HG03280 (cell line): Measurements from ENCODE around the gene EPAS1.

ENCODE experiments used
- ATAC-seq: cut with Tn5 transposase; IDR thresholded peaks from one replicate; pipeline ENCODE4 v1.9.1; 2021; ENCODE audit warnings: mild to moderate bottlenecking, moderate library complexity; ENCODE audit not compliant: unreplicated experiment

The EPAS1 gene

GRCh38 chr2:46337208-46337994, 40.2 kb downstream of the EPAS1 start:
- no peak for ATAC-seq

GRCh38 chr2:46338674-46339073, 41.5 kb downstream of the EPAS1 start:
- ATAC-seq: no peak

DNA sequence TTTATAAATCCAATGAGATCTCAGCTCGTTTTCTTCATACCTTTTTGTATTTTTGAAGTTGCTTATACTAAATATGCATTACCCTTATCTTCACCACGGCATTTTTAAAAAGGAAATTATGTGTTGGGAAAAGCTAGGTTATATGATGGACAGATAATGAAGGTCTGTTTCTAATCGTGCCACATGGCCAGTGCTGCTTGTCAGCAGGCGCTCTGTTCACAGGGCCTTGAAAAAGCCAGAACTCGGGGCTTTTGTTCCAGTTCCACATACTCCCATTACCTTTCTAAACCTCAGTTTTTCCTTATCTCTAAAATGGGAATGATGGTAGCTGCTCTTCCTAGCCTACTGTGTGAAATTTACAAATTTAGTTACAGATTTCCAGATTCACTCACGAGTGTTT, 42.0 kb downstream of the EPAS1 start:
- no peak for ATAC-seq

- ATAC-seq: no peak
Observed at GRCh38 chr2:46339676-46340459, 42.7 kb downstream of the EPAS1 start.

- no peak for ATAC-seq
Observed at GRCh38 chr2:46340740-46341420, 43.7 kb downstream of the EPAS1 start.

GRCh38 chr2:46342566-46343315, 45.5 kb downstream of the EPAS1 start:
- ATAC-seq: no peak

DNA sequence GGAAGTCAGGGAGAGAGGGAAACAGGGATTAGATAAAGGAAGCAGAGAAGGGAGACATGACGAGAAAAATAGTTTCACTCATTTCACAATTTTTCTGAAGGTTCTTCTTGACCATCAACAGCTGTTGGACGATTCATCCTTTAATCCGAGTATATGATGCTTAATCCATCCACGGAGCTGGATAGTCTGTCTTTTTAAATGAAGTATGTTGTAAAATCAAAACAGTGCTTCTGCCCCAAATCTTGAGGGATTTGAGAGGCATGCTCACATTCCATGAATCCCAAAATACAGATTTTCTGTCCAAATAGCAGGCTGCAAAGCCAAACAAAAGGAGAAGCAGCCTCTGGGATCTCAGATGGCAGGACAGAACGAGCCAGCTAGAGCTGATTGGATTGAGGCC, 47.5 kb downstream of the EPAS1 start:
- ATAC-seq: no peak

GRCh38 chr2:46345775-46346174, 48.6 kb downstream of the EPAS1 start:
- ATAC-seq: no peak

GRCh38 chr2:46346719-46347118, 49.5 kb downstream of the EPAS1 start:
- ATAC-seq: no peak

DNA sequence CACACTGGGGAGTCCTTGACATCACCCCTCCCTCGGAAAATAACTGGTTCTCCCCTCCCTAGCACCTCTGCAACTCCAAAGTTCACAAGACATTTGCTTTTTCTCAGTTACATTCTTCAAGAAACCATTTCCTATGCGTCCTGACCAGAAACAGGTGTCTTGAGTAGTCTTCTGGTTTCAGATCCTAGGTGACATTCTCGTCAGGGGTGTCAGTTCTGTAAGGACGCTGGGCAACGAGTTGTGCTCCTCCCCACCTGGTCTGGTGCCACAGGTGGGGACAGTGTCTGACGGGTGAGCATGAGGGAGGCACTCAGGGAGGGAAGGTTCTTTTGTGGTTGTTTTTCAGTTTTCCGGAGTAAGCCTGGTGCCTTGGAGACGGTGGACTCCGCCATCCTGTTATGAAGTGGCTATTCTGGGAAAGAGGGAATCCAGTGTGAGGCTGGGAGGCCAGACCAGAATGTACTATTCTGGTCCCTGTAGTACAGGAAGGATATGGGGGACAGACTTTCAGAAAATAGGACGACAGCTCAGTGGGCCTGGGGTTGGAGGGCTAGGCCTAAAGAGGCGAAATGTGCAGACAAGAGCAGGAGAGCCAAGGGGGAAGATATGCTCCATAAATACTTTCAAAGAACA, 50.6 kb downstream of the EPAS1 start:
- ATAC-seq: no peak

DNA sequence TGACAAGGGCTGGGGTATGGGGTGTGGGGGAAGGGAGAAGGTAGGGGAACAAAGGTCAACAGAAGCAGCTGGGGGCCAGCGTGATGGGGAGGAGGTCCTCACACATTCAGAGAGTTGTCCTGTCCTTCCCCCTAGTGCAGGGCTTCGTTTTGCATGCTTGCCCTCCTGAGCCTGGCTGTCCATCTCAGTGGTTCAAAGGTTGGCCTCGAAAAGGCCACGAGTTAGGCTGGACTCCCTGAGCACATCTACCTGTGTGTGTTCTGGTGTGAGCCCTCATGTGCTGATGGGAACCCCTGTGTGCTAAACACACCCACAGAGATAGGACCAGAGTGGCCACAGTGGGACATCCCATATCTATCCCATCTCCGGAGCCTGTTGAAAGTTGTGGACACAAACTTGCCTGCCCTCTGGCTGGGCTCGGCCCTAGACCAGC, 51.9 kb downstream of the EPAS1 start:
- ATAC-seq: no peak

DNA sequence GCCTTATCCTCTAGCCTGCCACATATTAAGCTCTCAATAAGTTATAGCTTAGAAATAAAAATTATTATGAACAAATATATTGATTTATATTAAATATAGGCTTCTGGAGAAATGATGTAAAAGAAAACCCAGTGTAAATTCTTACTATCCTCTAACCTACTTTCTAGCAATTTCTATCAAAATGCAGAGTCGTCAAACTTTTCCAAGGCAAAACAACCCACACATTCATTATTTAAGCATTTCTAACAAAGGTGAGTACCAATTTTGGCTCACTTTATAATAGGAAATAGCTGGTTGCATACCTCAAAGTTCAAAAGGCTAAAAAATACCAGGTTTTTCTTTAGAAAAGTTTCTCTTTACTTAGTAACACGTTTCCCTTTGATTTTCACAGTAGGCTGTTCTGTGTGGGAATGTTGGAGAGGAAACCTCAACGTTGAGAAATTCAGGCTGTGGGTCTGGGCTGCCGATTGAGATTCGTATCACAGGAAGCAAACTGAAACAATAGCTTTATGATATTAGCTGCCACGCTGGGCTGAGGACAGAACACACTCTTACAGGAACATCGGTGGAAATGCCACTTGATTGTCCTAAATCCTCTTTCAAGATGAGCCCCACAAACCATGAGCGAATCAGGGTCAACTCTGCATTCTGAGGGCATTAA, 53.0 kb downstream of the EPAS1 start:
- no peak for ATAC-seq

DNA sequence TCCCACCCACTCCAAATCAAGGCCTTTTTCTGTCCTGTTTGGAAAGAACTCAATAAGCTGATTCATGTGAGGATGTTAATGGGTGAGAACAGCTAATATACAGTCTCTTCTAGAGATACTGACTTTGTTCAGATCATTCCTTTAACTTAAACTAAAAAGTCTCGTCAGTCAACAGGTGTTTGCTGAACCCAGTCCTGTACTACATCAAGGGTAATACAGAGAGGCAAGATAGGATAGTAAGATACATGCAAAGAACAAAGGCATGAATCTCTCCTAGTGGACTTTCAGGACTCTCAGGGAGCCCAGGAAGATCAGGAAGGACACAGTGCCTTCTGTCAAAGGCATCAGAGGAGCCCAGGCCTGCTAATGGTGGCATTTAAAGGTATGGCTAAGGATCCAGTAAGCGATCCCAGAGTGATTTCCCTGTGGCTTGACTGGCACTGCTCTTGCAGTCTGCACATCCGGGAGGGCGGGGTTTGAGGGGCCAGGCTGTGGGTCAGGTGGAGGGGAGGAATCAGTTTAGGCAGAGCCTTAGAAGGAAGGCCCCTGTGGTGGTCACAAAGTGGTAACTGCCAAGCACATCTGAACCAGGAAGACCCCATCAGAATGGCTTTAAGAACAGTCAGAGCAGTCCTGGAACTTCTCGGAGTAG, 54.0 kb downstream of the EPAS1 start:
- no peak for ATAC-seq

DNA sequence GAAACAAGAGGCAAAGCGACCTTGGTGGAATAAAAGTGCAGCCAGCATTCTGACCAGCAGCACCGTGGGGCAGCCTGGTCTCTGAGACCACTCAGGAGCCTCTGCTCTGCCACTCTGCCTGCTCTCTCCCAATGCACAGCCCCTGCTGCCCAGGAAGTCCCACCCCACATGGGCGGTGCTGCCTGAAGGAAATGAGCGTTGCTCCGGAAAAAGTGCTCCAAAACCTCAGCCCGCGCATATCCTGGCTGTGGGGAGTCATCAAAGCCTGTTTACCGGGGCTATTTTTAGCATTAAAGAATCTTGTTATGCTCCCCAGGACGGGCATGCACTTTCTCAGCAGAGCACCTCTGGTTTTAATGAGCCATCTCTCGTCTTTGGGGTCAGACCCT, 54.5 kb downstream of the EPAS1 start:
- ATAC-seq: no peak

- ATAC-seq: no peak
Observed at GRCh38 chr2:46352621-46353020, 55.4 kb downstream of the EPAS1 start.

DNA sequence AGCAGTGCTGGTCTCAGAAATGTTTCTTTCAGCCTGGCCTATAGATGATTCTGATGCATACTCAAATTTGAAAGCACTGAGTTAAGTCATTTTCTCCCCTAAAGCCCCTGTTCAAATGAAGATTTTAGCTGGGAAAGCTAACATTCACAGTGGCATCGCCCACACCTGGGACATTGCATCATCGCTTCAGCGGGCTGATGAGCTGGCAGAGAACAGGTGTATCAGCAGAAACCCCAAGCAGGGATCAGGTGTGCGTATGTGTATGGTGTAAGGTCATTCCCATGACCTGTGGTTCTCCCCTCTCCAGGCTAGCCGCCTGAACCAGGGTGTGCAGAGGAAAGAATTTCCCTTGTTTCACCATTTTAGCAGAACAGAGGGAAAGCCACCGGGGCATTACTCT, 56.3 kb downstream of the EPAS1 start:
- ATAC-seq: no peak

- no peak for ATAC-seq
Observed at GRCh38 chr2:46355756-46356155, 58.5 kb downstream of the EPAS1 start.

GRCh38 chr2:46356991-46357390, 59.8 kb downstream of the EPAS1 start:
- ATAC-seq: no peak

DNA sequence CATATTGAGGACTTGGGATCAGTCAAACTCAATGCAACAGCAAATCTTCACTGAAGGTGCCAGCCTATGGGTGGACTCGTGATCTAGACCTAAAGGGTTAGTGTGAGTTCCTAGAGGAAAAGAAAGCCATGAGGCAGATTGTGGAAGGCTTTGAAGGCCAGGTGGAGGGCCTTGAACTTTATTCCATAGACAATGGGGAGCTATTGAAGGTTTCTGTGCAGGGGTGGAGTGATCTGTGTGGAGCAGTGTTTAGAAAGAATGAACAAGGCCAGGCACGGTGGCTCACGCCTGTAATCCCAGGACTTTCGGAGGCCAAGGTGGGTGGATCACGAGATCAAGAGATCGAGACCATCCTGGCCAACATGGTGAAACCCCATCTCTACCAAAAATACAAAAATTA, 61.5 kb downstream of the EPAS1 start:
- no peak for ATAC-seq

GRCh38 chr2:46360303-46360702, 63.1 kb downstream of the EPAS1 start:
- ATAC-seq: no peak
